ENCODE data around the gene KDELR1.

Gene KDELR1

DNA sequence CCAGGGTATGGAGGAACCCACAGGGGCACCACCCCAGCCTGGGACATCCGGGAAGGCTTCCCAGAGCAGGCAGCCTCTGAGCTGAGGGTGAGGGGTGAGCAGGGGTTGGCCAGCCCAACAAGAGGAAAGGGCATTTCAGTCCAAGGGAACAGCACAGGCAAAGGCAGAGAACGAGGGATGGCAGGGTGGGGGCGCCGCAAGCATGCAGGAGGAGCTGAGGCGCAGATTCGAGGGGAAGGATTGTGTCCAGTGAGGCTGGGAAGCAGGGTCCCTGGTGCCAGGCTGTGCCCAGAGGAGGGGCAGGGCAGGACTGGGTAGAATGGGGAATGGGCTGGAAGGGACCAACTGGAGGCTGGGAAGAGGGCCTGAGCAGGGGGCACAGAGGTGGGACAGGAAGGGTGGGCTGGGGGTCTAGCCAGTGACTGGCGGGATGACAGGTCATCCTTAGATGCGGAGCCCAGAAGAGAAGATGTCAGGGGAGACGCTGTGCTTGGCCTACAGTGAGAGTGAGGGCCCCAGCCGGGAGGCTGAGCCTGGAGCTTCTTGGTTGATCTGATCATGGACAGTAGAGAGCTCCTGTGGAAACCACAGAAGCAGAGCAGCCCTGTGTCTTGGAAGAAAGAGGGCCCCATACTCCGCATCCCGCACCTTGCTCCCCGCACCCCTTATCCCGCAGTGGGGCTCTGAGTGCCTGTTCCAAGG lies 52.4 kb downstream of the KDELR1 start:
- no peak overlapping the region for H3K27ac ChIP-seq (ENCODE audit: insufficient read depth in 1 of 2, low read depth in 1 of 2, low read length in 2 of 2, poor library complexity in 1 of 2, severe bottlenecking in 2 of 2)
- 98% methylated on average over 10 of the region's 14 CpGs for WGBS (ENCODE audit: insufficient coverage)
- CTCF ChIA-PET = interaction anchor here (1.1 to 13.0 kb wide), 2 partner anchors 21 to 70 kb away, joined by 3 to 286 read pairs; partner anchors contain the start of gene EMP3
- no peaks in the 10 kb centered on the region for H3K27me3 ChIP-seq (replicated peaks in 2 of 5; ENCODE audit: control insufficient read depth in 4 of 5, insufficient read depth in 5 of 5, low read length in 4 of 5)
- H3K4me1 ChIP-seq (ENCODE audit: control extremely low read depth in 1 of 4, control insufficient read depth in 4 of 4, insufficient read depth in 4 of 4, low read length in 3 of 4) = peaks cover 0 to 7% (median 1%) of the 10 kb centered on the region in 4 experiments
- DNase-seq = no peak
- H3K9me3 ChIP-seq (ENCODE audit: control extremely low read depth in 1 of 5, control insufficient read depth in 4 of 5, insufficient read depth in 2 of 5, low read depth in 1 of 5, low read length in 4 of 5) = no peaks in the 10 kb centered on the region
- peaks cover 0 to 5% (median 2%) of the 10 kb centered on the region in 4 experiments for H3K36me3 ChIP-seq (ENCODE audit: control insufficient read depth in 4 of 4, insufficient read depth in 4 of 4, low read length in 3 of 4)
- no peak overlapping the region for H3K4me3 ChIP-seq (ENCODE audit: control insufficient read depth in 1 of 7, extremely low read depth in 1 of 7, insufficient read depth in 4 of 7, low read depth in 2 of 7, low read length in 6 of 7)
- POLR2A ChIA-PET = no interaction called here

- no peaks in the 10 kb centered on the region for H3K27me3 ChIP-seq (replicated peaks in 2 of 5; ENCODE audit: control insufficient read depth in 4 of 5, insufficient read depth in 5 of 5, low read length in 4 of 5)
- CTCF ChIA-PET = interaction anchor here (1.0 to 13.0 kb wide), 3 partner anchors 8 to 20 kb away, joined by 3 to 286 read pairs (median 3); partner anchors contain the start of gene EMP3
- POLR2A ChIA-PET = no interaction called here
Measured at GRCh38 chr19:48338253-48338755, 53.0 kb downstream of the KDELR1 start.

DNA sequence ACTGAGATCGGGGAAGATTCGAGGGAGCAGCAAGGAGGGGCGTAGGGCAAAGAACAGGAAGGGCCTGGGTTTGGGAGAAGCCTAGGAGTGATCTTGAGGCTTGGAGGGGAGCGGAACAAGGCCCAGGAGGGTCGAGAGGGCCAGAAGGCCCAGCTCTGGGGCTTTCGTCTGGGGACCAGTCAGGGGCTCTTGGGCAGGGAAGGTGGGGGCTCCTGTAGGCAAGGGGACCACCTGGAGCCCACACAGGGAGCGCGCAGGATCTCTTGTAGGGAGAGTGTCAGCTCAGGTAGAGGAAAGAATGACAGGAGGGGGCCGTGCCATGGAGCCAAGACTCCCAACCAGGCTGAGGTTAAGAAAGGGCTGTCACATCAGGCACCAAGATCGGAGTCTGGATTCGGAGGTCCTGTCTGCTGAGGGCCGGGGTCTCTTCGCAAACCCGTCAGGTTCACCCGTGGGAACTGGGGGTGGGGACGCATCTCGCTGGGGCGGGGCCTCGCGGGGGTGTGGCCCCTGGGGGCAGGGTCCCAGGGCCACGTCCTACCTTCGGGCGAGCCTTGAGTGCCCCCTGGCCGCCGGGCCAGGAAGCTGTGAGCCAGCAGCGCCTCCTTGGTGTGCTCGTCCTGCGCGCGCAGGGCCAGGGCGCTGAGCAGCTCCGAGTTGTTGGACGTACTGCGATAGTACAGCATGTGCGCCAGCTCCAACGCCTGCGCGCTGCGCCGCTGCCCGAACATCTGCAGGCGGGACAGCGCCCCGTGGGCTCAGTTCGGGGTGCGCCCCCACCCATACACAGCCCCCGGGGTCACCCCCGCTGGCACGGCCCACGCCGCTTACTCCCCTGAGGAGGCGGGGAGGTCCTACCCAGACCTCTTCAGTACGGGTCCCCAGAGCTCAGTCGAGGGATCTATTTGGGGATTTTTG lies 57.6 kb downstream of the KDELR1 start:
- CTCF ChIA-PET = interaction anchor here (0.6 to 13.0 kb wide), 16 partner anchors 13 to 1162 kb away, joined by 3 to 286 read pairs (median 4); partner anchors contain the start of genes EMP3, KDELR1, SYNGR4 and TMEM143
- peak; percentile 95 to 98 (median 97) for DNase-seq
- Histone ChIP-seq H3K9me3 (ENCODE audit: control extremely low read depth in 1 of 5, control insufficient read depth in 4 of 5, insufficient read depth in 2 of 5, low read depth in 1 of 5, low read length in 4 of 5) (no peaks in the 10 kb centered on the region), H3K4me3 (ENCODE audit: control insufficient read depth in 1 of 7, extremely low read depth in 1 of 7, insufficient read depth in 4 of 7, low read depth in 2 of 7, low read length in 6 of 7) (peak overlapping the region; percentile 54 to 91 (median 84)), H3K4me1 (ENCODE audit: control extremely low read depth in 1 of 4, control insufficient read depth in 4 of 4, insufficient read depth in 4 of 4, low read length in 3 of 4) (peaks cover 14 to 52% (median 46%) of the 10 kb centered on the region in 4 experiments), H3K27ac (ENCODE audit: insufficient read depth in 1 of 2, low read depth in 1 of 2, low read length in 2 of 2, poor library complexity in 1 of 2, severe bottlenecking in 2 of 2) (peak overlapping the region; percentile 91 to 92), H3K36me3 (ENCODE audit: control insufficient read depth in 4 of 4, insufficient read depth in 4 of 4, low read length in 3 of 4) (peaks cover 0 to 13% (median 10%) of the 10 kb centered on the region in 4 experiments), H3K27me3 (replicated peaks in 2 of 5; ENCODE audit: control insufficient read depth in 4 of 5, insufficient read depth in 5 of 5, low read length in 4 of 5) (no peaks in the 10 kb centered on the region)
- WGBS (ENCODE audit: insufficient coverage) = under 1% methylated on average over 44 of the region's 54 CpGs
- POLR2A ChIA-PET = interaction anchor here (0.5 to 5.3 kb wide), 8 partner anchors 9 to 74 kb away, joined by 3 to 85 read pairs (median 4); partner anchors contain the start of gene EMP3

More at GRCh38 chr19:48338253-48338755, 53.0 kb downstream of the KDELR1 start:
- Histone ChIP-seq H3K4me1 (ENCODE audit: control extremely low read depth in 1 of 4, control insufficient read depth in 4 of 4, insufficient read depth in 4 of 4, low read length in 3 of 4) (peaks cover 0 to 11% (median 7%) of the 10 kb centered on the region in 4 experiments), H3K27ac (ENCODE audit: insufficient read depth in 1 of 2, low read depth in 1 of 2, low read length in 2 of 2, poor library complexity in 1 of 2, severe bottlenecking in 2 of 2) (no peak overlapping the region), H3K9me3 (ENCODE audit: control extremely low read depth in 1 of 5, control insufficient read depth in 4 of 5, insufficient read depth in 2 of 5, low read depth in 1 of 5, low read length in 4 of 5) (no peaks in the 10 kb centered on the region), H3K4me3 (ENCODE audit: control insufficient read depth in 1 of 7, extremely low read depth in 1 of 7, insufficient read depth in 4 of 7, low read depth in 2 of 7, low read length in 6 of 7) (no peak overlapping the region), H3K36me3 (ENCODE audit: control insufficient read depth in 4 of 4, insufficient read depth in 4 of 4, low read length in 3 of 4) (peaks cover 0 to 5% (median 2%) of the 10 kb centered on the region in 4 experiments)
- 95% methylated on average over 13 of the region's 14 CpGs for WGBS (ENCODE audit: insufficient coverage)
- DNase-seq = no peak

DNA sequence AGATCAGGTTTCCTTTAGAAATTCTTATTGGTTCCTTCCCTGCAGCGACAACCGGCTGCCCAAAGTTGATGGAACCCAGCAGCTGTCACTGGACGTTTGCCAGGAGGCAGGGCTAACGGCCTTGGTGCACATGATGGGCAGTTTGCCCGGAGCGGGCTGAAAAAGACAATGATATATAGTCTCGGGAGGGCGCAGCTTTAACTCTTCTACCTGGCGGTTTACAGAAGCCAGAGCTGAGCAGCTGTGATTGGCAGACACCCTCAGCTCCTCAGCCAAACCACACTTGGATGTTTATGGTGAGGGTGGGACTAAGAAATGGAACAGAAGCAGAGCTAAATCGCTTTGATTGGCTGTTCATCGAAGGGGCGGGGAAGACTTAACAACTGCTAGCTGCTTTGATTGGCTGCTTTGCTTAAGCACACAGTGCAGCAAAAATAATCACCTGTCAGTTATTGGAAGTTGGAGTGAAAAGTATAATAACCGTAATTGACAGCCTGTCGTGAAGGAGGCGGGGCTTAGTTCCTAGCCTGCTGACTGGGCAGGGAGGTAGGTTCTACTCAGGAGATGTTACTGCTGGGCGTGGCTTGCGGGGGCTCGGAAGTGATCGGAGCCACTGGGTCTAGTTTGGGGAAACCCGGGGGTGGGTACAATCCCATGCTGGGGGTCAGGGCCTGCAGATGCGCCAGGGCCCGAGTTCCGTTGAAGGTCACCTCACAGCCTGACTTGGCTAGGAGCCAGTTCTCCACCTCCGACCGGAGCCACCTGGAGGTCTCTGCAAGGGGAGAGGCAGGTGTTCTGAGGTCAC lies 58.5 kb downstream of the KDELR1 start:
- POLR2A ChIA-PET = interaction anchor here (0.6 to 5.3 kb wide), 5 partner anchors 8 to 75 kb away, joined by 3 to 85 read pairs (median 9); partner anchors contain the start of gene EMP3
- peak overlapping the region; percentile 54 to 91 (median 84) for H3K4me3 ChIP-seq (ENCODE audit: control insufficient read depth in 1 of 7, extremely low read depth in 1 of 7, insufficient read depth in 4 of 7, low read depth in 2 of 7, low read length in 6 of 7)
- CTCF ChIA-PET = interaction anchor here (0.6 to 13.0 kb wide), 12 partner anchors 14 to 1163 kb away, joined by 3 to 286 read pairs (median 4); partner anchors contain the start of genes EMP3 and KDELR1
- 0% methylated on average over 19 of the region's 25 CpGs for WGBS (ENCODE audit: insufficient coverage)
- peaks cover 0 to 5% (median 0%) of the 10 kb centered on the region in 5 experiments for H3K9me3 ChIP-seq (ENCODE audit: control extremely low read depth in 1 of 5, control insufficient read depth in 4 of 5, insufficient read depth in 2 of 5, low read depth in 1 of 5, low read length in 4 of 5)
- peaks cover 0 to 19% (median 15%) of the 10 kb centered on the region in 4 experiments for H3K36me3 ChIP-seq (ENCODE audit: control insufficient read depth in 4 of 4, insufficient read depth in 4 of 4, low read length in 3 of 4)
- H3K4me1 ChIP-seq (ENCODE audit: control extremely low read depth in 1 of 4, control insufficient read depth in 4 of 4, insufficient read depth in 4 of 4, low read length in 3 of 4) = peaks cover 14 to 56% (median 47%) of the 10 kb centered on the region in 4 experiments
- no peaks in the 10 kb centered on the region for H3K27me3 ChIP-seq (replicated peaks in 2 of 5; ENCODE audit: control insufficient read depth in 4 of 5, insufficient read depth in 5 of 5, low read length in 4 of 5)
- peak; percentile 99 to 100 (median 99) for DNase-seq
- peak overlapping the region; percentile 91 to 92 for H3K27ac ChIP-seq (ENCODE audit: insufficient read depth in 1 of 2, low read depth in 1 of 2, low read length in 2 of 2, poor library complexity in 1 of 2, severe bottlenecking in 2 of 2)

All from common myeloid progenitor, CD34-positive (primary cell).